Tibial nerve (tissue), 3 donors: ENCODE measurements around the gene TCF23.

Source experiments
- POLR2A ChIP-seq, 2 donors: fragments of 450-650 bp; IDR thresholded peaks; one replicate each; pipeline ENCODE4 v1.6.1; 2017; ENCODE audit warnings: antibody characterized with exemption in 2 of 2, mild to moderate bottlenecking in 2 of 2, moderate library complexity in 2 of 2
- TF ChIP-seq, protein P1 (sequence below), 5 experiments: fragments of 200-600 bp in 3 of 5; fragments of 450-650 bp in 2 of 5; sonication (generic) in 3 of 5; IDR thresholded peaks; one replicate each; pipeline ENCODE4 v1.5.1; 2016 to 2019; ENCODE audit warnings: antibody characterized with exemption in 5 of 5, mild to moderate bottlenecking in 3 of 5, moderate library complexity in 2 of 5

DNA sequence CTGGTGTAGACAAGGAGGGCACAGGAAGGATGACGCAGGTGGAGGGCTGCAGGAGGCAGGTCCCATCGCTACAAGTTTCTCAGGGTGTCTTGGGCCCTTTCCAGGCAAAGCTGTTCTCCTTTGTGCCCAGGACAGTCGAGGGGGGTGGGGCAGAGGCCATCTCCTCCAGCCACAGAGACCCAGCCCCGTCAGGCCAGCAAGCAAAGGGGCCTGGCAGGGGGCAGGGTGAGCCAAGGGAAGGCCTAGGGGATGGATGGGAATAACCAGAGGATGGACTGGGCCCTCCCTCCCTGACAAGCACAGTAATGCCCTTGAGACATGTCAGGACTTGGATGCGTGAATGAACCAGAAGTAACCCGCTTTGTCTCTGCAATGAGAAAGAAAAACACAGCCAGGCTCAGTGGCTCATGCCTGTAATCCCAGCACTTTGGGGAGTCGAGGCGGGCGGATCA lies 6.3 kb downstream of the TCF23 start:
- TF ChIP-seq, protein P1, sequence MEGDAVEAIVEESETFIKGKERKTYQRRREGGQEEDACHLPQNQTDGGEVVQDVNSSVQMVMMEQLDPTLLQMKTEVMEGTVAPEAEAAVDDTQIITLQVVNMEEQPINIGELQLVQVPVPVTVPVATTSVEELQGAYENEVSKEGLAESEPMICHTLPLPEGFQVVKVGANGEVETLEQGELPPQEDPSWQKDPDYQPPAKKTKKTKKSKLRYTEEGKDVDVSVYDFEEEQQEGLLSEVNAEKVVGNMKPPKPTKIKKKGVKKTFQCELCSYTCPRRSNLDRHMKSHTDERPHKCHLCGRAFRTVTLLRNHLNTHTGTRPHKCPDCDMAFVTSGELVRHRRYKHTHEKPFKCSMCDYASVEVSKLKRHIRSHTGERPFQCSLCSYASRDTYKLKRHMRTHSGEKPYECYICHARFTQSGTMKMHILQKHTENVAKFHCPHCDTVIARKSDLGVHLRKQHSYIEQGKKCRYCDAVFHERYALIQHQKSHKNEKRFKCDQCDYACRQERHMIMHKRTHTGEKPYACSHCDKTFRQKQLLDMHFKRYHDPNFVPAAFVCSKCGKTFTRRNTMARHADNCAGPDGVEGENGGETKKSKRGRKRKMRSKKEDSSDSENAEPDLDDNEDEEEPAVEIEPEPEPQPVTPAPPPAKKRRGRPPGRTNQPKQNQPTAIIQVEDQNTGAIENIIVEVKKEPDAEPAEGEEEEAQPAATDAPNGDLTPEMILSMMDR (IDR thresholded peaks at IDR 0.05), result no peak
- no peak for TF ChIP-seq POLR2A (IDR thresholded peaks at IDR 0.05)
